ENCODE measurements around the gene KRTAP4-5.
"Not testable (repeated sequence)": the region's sequence is repeated elsewhere in the genome, so short reads cannot be mapped to it uniquely, and the experiment has no call there.

The KRTAP4-5 gene

GRCh38 chr17:41149652-41149985 lies at the start of gene KRTAP4-5:
Gene KRTAP4-5, minus strand, starts transcription at chr17:41149825. Its CDS starts 58 bp downstream, at chr17:41149767.
- DNase-seq (ENCODE audit: low read depth) = no peak

GRCh38 chr17:41196068-41196467 lies 46.4 kb upstream of the KRTAP4-5 start:
- DNase-seq (ENCODE audit: low read depth) = no peak

GRCh38 chr17:41190328-41190727 lies 40.7 kb upstream of the KRTAP4-5 start:
- DNase-seq (ENCODE audit: low read depth) = no peak

GRCh38 chr17:41189837-41190318 lies 40.3 kb upstream of the KRTAP4-5 start, which contains the start of gene KRTAP9-1:
Gene KRTAP9-1, plus strand, starts transcription at chr17:41189887. Its CDS starts 0 bp downstream, at chr17:41189887.
- DNase-seq (ENCODE audit: low read depth) = not testable (repeated sequence)

GRCh38 chr17:41186872-41187271 lies 37.2 kb upstream of the KRTAP4-5 start:
- DNase-seq (ENCODE audit: low read depth) = no peak

- no peak for DNase-seq (ENCODE audit: low read depth)
These were observed 35.4 kb upstream of the KRTAP4-5 start for GRCh38 chr17:41185001-41185400.

- DNase-seq (ENCODE audit: low read depth) = no peak
These were observed 34.9 kb upstream of the KRTAP4-5 start, which contains the start of gene KRTAP4-1 for GRCh38 chr17:41184480-41184961. Gene KRTAP4-1, minus strand, starts transcription at chr17:41184911. Its CDS starts 57 bp downstream, at chr17:41184854.

- DNase-seq (ENCODE audit: low read depth) = no peak
These were observed 29.4 kb upstream of the KRTAP4-5 start for GRCh38 chr17:41178843-41179616.

GRCh38 chr17:41178341-41178740 lies 28.7 kb upstream of the KRTAP4-5 start:
- no peak for DNase-seq (ENCODE audit: low read depth)

GRCh38 chr17:41177727-41178271 lies 28.2 kb upstream of the KRTAP4-5 start, which contains the start of gene KRTAP4-2:
Gene KRTAP4-2, minus strand, starts transcription at chr17:41178221. Its CDS starts 57 bp downstream, at chr17:41178164.
- no peak for DNase-seq (ENCODE audit: low read depth)

GRCh38 chr17:41176744-41177387 lies 27.2 kb upstream of the KRTAP4-5 start:
- no peak for DNase-seq (ENCODE audit: low read depth)

GRCh38 chr17:41171886-41172285 lies 22.3 kb upstream of the KRTAP4-5 start:
- DNase-seq (ENCODE audit: low read depth) = no peak

GRCh38 chr17:41168121-41168520 lies 18.5 kb upstream of the KRTAP4-5 start, which contains the start of gene KRTAP4-3:
Gene KRTAP4-3, minus strand, starts transcription at chr17:41168221. Its CDS starts 49 bp downstream, at chr17:41168172.
- DNase-seq (ENCODE audit: low read depth) = no peak

- DNase-seq (ENCODE audit: low read depth) = no peak
These were observed 17.9 kb upstream of the KRTAP4-5 start for GRCh38 chr17:41167561-41167960.

GRCh38 chr17:41163828-41164227 lies 14.2 kb upstream of the KRTAP4-5 start:
- DNase-seq (ENCODE audit: low read depth) = no peak

GRCh38 chr17:41160648-41161047 lies 11.0 kb upstream of the KRTAP4-5 start, which contains the start of gene KRTAP4-4:
Gene KRTAP4-4, minus strand, starts transcription at chr17:41160748. Its CDS starts 57 bp downstream, at chr17:41160691.
- no peak for DNase-seq (ENCODE audit: low read depth)

GRCh38 chr17:41160190-41160589 lies 10.6 kb upstream of the KRTAP4-5 start:
- not testable (repeated sequence) for DNase-seq (ENCODE audit: low read depth)

- DNase-seq (ENCODE audit: low read depth) = no peak
These were observed 4.2 kb upstream of the KRTAP4-5 start for GRCh38 chr17:41153856-41154255.

- no peak for DNase-seq (ENCODE audit: low read depth)
These were observed 1.9 kb upstream of the KRTAP4-5 start for GRCh38 chr17:41151525-41151924.

- no peak for DNase-seq (ENCODE audit: low read depth)
These were observed 401 bp upstream of the KRTAP4-5 start for GRCh38 chr17:41150026-41150425.

- DNase-seq (ENCODE audit: low read depth) = not testable (repeated sequence)
These were observed 514 bp downstream of the KRTAP4-5 start for GRCh38 chr17:41148971-41149651.
